Hepatocyte (in vitro differentiated cells): Measurements from ENCODE around the gene PCDH8.

Experiments used
- CTCF ChIP-seq: fragments of 200-600 bp; sonication (generic); IDR thresholded peaks from 2 replicates; pipeline ENCODE4 v1.5.1; 2016; ENCODE audit warnings: antibody characterized with exemption, mild to moderate bottlenecking; ENCODE audit not compliant: poor library complexity
- EZH2 ChIP-seq: fragments of 200-600 bp; sonication (generic); IDR thresholded peaks from 2 replicates; pipeline ENCODE4 v1.6.1; 2016; ENCODE audit warnings: antibody characterized with exemption, mild to moderate bottlenecking, borderline replicate concordance
- EZH2phosphoT487 ChIP-seq: fragments of 200-600 bp; sonication (generic); IDR thresholded peaks from one replicate; pipeline ENCODE4 v1.6.1; 2018; ENCODE audit warnings: antibody characterized with exemption, mild to moderate bottlenecking, low read depth, moderate library complexity; ENCODE audit not compliant: unreplicated experiment, severe bottlenecking

GRCh38 chr13:52870143-52870542, 21.7 kb upstream of the PCDH8 start:
- TF ChIP-seq EZH2 (no peak), CTCF (no peak), EZH2phosphoT487 (no peak)
